Measurements from ENCODE around the gene OTOGL. TPM values are rescaled to one million over a fixed set of nuclear protein-coding genes. Genes with fewer than 3 reads are reported as not detected.

Gene OTOGL
- total RNA-seq, 2 donors from 2014 or later, result 0.59 to 0.74 TPM

- no peak overlapping the region for H3K27ac ChIP-seq
- DNase-seq (ENCODE audit: low spot score), result no peak
- TF ChIP-seq POLR2AphosphoS5 (IDR thresholded peaks at IDR 0.05), result no peak
- TF ChIP-seq POLR2A (IDR thresholded peaks at IDR 0.05), result no peak
- no peak for TF ChIP-seq CTCF (IDR thresholded peaks at IDR 0.05)
- H3K27me3 ChIP-seq (replicated peaks; ENCODE audit: insufficient read depth), result no peaks in the 10 kb centered on the region
- 93% methylated on average over 5 of the region's 5 CpGs for WGBS
- intact Hi-C loops (cut with DNase I), result no loop called here
- H3K4me1 ChIP-seq (replicated peaks), result no peaks in the 10 kb centered on the region
- H3K9me3 ChIP-seq, result no peaks in the 10 kb centered on the region
- no peaks in the 10 kb centered on the region for H3K36me3 ChIP-seq
- no peak overlapping the region for H3K4me3 ChIP-seq
Observed at GRCh38 chr12:80173083-80173864, 73.9 kb downstream of the OTOGL start.

- TF ChIP-seq POLR2A (IDR thresholded peaks at IDR 0.05) (no peak), POLR2AphosphoS5 (IDR thresholded peaks at IDR 0.05) (no peak), CTCF (IDR thresholded peaks at IDR 0.05) (no peak)
- DNase-seq (ENCODE audit: low spot score), result no peak
- no peak overlapping the region for H3K4me3 ChIP-seq
- no peaks in the 10 kb centered on the region for H3K9me3 ChIP-seq
- 81% methylated on average over 2 of the region's 2 CpGs for WGBS
- intact Hi-C loops (cut with DNase I), result no loop called here
- H3K27ac ChIP-seq, result no peak overlapping the region
- H3K36me3 ChIP-seq, result no peaks in the 10 kb centered on the region
- H3K4me1 ChIP-seq (replicated peaks), result no peaks in the 10 kb centered on the region
- H3K27me3 ChIP-seq (replicated peaks; ENCODE audit: insufficient read depth), result no peaks in the 10 kb centered on the region
Observed at GRCh38 chr12:80175307-80175930, 76.1 kb downstream of the OTOGL start.

DNA sequence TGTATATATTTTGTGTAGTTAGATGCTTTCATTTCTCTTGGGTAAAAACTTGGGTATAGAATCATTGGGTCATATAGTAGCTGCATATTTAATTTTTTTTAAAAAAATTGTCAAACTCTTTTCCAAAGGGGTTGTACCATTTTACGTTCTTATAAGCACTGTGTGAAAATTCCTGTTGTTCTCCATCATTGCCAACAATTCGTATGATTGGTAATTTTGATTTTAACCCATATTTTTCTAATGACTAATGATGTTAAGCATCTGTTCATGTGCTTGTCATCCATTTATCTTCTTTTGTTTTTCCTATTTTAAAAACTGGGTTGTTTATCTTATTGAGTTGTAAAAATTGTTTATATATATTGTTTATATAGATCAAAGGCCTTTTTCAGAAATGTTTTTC lies 77.4 kb downstream of the OTOGL start:
- DNase-seq (ENCODE audit: low spot score), result no peak
- H3K9me3 ChIP-seq, result no peaks in the 10 kb centered on the region
- TF ChIP-seq CTCF (IDR thresholded peaks at IDR 0.05) (no peak), POLR2AphosphoS5 (IDR thresholded peaks at IDR 0.05) (no peak)
- H3K36me3 ChIP-seq, result no peaks in the 10 kb centered on the region
- 82% methylated on average over 2 of the region's 2 CpGs for WGBS
- intact Hi-C loops (cut with DNase I), result no loop called here
- H3K4me1 ChIP-seq (replicated peaks), result no peaks in the 10 kb centered on the region
- H3K27me3 ChIP-seq (replicated peaks; ENCODE audit: insufficient read depth), result no peaks in the 10 kb centered on the region
- H3K27ac ChIP-seq, result no peak overlapping the region
- no peak overlapping the region for H3K4me3 ChIP-seq

- H3K4me3 ChIP-seq, result no peak overlapping the region
- H3K27me3 ChIP-seq (replicated peaks; ENCODE audit: insufficient read depth), result no peaks in the 10 kb centered on the region
- no peak for DNase-seq (ENCODE audit: low spot score)
- H3K27ac ChIP-seq, result no peak overlapping the region
- WGBS, result 64% methylated on average over 3 of the region's 3 CpGs
- no peaks in the 10 kb centered on the region for H3K9me3 ChIP-seq
- intact Hi-C loops (cut with DNase I), result no loop called here
- no peaks in the 10 kb centered on the region for H3K36me3 ChIP-seq
- no peak for TF ChIP-seq POLR2A (IDR thresholded peaks at IDR 0.05)
- TF ChIP-seq POLR2AphosphoS5 (IDR thresholded peaks at IDR 0.05), result no peak
- no peak for TF ChIP-seq CTCF (IDR thresholded peaks at IDR 0.05)
- no peaks in the 10 kb centered on the region for H3K4me1 ChIP-seq (replicated peaks)
Observed at GRCh38 chr12:80178846-80179245, 79.5 kb downstream of the OTOGL start.

DNA sequence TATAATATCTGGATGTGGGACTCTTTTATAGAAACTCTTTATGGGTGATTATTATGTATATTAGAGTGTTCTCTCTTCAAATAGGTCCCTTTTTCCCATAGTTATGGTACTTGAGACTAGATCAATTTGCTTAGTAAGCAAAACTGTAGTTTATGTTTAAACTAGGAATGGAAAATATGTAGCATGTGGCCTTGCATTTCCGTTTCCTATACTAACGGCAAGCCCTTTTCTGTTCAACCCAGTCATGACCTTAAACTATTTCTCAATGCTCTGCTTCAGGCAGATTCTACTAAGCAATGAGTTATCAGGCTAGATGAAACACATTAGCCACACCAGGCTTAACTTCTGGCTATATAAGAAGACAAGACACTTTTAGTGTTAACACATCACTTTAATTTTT lies 84.6 kb downstream of the OTOGL start:
- WGBS, result 95% methylated on average over 2 of the region's 2 CpGs
- no peaks in the 10 kb centered on the region for H3K4me1 ChIP-seq (replicated peaks)
- intact Hi-C loops (cut with DNase I), result loop anchor here (10.0 kb wide), 1 partner anchor 489 kb away; the partner anchor contains the start of gene PAWR
- no peak for DNase-seq (ENCODE audit: low spot score)
- H3K27me3 ChIP-seq (replicated peaks; ENCODE audit: insufficient read depth), result no peaks in the 10 kb centered on the region
- no peak overlapping the region for H3K27ac ChIP-seq
- no peaks in the 10 kb centered on the region for H3K9me3 ChIP-seq
- no peak overlapping the region for H3K4me3 ChIP-seq
- TF ChIP-seq CTCF (IDR thresholded peaks at IDR 0.05) (no peak), POLR2A (IDR thresholded peaks at IDR 0.05) (no peak), POLR2AphosphoS5 (IDR thresholded peaks at IDR 0.05) (no peak)
- no peaks in the 10 kb centered on the region for H3K36me3 ChIP-seq
